Breast epithelium (tissue), 3 donors: ENCODE data around the gene ADAM21.

Source experiments
- POLR2A ChIP-seq: fragments of 450-650 bp; IDR thresholded peaks from one replicate; pipeline ENCODE4 v1.6.1; 2016; ENCODE audit warnings: antibody characterized with exemption, mild to moderate bottlenecking, moderate library complexity
- TF ChIP-seq, protein P1 (sequence below), 3 donors: fragments of 450-650 bp; IDR thresholded peaks; one replicate each; pipeline ENCODE4 v1.5.1; 2016 to 2017; ENCODE audit warnings: antibody characterized with exemption in 3 of 3, mild to moderate bottlenecking in 3 of 3, moderate library complexity in 3 of 3

DNA sequence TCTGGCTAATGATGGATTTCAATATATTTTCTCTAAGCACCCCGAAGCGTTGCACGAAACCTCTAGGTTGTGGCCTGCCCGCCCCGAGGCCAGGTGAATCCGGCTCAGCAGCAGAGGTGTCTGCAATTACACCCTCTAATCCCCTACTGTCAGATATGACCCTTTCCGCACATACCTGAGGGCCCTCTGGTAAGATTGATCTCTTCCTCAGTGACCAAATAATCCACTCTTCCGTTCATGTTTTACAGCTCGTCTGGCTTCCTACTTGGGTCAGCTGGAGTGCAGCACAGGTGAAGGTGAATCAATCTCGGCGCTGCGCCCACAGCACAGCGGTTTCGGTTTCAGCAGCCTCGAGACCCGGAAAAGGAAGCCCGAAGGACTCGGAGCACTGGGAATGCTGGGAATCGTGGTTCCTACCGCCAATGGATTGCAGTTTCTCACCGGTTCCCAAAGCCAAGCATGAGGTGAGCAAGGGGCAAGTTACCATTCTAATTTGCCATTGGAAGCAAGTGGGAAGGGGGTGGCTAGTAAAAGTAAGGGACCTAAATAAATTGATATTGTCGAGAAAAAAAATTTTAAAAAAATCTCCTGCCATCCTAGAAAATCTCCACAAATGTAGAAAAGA lies 35.1 kb upstream of the ADAM21 start, which contains the start of gene SYNJ2BP:
- TF ChIP-seq, protein P1, sequence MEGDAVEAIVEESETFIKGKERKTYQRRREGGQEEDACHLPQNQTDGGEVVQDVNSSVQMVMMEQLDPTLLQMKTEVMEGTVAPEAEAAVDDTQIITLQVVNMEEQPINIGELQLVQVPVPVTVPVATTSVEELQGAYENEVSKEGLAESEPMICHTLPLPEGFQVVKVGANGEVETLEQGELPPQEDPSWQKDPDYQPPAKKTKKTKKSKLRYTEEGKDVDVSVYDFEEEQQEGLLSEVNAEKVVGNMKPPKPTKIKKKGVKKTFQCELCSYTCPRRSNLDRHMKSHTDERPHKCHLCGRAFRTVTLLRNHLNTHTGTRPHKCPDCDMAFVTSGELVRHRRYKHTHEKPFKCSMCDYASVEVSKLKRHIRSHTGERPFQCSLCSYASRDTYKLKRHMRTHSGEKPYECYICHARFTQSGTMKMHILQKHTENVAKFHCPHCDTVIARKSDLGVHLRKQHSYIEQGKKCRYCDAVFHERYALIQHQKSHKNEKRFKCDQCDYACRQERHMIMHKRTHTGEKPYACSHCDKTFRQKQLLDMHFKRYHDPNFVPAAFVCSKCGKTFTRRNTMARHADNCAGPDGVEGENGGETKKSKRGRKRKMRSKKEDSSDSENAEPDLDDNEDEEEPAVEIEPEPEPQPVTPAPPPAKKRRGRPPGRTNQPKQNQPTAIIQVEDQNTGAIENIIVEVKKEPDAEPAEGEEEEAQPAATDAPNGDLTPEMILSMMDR (IDR thresholded peaks at IDR 0.05) = no peak
- TF ChIP-seq POLR2A = no peak
